GM21447 (cell line): ENCODE measurements around the gene BTNL3.

ENCODE experiments used
- ATAC-seq: cut with Tn5 transposase; IDR thresholded peaks from one replicate; pipeline ENCODE4 v1.9.1; 2021; ENCODE audit not compliant: unreplicated experiment

The BTNL3 gene

DNA sequence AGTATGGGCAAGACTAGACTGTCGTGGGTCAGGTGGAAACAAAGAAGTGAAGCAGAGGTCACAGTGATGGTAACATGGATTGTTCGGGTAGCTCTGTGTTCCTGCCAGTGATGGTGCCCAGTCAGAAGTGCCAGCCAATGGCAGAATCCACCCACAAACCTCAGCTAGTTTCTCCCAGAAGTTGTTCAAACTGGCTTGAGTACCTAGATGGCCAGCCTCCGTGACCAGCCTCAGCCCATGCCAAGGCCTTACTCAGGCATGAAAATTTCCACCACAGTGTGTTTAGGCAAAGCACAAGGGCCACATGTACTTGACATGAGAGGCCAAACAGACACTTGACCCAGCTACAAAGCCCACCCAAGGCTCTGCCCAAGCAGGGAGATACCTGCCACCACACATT is 32.0 kb downstream of the BTNL3 start:
- ATAC-seq: no peak

DNA sequence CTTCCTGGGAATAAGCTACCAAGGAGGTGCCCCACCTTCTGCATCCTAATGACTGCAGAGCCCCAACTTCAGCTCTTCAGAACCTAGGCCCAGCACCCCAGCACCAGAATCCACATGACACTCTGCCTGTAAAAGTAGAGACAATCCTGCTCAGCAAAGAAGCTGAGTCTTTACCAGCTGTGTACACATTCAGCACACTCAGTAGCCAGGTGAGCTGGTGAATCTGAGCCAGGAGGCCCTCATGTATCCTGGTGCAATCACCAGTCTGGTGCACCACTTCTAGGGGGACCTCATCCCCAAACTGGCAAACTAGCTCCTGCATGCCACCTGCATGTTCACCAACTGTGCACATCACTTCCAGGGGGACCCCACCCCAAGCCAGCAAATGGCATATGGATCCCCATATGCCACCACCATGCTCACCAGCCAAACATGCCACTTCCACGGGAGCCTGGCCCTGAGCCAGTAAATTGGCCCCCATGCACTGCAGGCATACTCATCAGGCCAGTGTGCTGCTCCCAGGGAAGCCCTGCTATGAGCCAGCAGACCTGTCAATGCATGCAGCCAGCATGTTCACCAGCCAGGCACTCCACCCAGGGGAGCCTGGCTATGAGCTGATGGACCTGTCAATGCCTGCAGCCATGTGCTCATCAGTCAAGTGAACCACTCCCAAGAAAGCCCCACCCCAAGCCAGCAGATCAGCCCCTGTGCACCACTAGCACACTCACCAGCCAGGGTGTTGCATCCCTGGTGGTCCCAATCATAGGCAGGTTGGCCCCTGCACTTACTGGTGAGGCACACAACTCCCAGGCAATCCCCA is 35.8 kb downstream of the BTNL3 start:
- ATAC-seq: no peak

DNA sequence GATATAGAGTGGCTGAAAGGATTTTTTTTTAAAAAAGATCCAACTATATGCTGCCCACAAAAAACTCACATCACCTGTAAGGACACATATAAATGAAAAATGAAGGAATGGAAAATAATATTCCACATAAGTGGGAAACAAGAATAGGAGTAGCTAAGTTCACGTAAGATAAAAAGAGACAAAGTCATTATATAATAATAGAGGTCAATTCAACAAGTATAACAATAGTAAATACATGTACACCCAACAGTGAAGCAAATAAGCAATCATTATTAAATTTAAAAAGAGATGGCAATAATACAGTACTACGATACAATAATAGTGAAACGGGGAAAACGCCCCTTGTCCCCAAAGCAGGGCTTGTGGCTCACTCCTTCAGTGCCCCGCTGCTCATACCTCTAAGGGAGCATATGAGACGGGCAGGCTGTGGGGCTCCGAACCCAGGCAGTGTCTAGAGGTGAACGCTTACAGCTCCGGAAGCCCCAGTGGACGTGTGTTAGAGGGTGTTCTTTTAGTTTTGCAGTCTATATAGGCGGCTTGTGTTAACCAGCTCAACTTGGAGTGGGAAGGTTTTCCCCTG is 38.9 kb downstream of the BTNL3 start:
- ATAC-seq: no peak

DNA sequence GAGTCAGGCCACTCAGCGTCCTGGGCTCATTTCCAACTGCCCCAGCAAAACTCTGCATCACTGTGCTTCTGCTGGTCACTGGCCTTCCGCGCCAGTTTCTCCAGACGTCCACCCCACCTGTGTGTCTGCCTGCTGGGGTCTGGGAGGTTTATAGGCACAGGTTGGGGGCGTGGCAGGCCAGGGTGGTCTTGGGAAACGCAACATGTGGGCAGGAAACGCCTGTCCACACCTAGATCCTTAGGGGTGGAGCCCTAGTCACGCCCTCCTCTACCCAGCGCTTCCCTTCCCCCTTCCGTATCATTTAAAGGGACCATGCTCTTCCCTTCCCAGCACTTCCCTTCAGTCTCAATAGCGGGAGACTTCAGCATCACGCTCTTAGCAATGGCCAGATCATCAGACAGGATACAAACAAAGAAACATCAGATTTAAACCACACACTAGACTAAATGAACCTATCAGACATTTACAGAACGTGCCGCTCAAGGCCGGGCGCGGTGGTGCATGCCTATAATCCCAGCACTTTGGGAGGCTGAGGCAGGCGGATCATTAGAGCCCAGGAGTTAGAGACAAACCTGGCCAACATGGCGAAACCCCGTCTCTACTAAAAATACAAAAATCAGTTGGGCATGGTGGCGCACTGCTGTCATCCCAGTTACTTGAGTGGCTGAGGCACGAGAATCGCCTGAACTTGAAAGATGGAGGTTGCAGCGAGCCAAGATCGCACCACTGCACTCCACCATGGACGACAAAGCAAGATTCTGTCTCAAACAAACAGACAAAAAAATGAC is 39.6 kb downstream of the BTNL3 start:
- no peak for ATAC-seq

DNA sequence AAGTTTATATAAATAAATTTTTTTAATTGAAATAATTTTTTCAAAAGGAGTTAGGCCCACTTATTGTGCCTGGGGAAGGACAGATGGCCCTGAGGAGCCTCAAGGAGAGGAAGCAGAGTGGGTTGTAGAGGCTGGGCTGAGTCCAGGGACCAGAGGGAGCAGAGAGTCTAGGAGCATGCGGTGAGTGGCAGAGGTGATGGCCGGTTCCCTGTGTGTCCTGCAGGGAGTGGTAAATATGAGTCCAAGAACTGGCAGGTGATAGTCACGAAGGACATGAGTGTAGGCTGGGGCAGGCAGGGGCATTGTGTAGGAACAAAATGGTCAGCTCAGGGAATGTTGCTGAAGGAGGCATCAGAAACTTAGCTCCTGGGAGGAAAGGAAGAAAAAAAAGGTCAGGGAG is 43.1 kb downstream of the BTNL3 start:
- ATAC-seq: no peak

DNA sequence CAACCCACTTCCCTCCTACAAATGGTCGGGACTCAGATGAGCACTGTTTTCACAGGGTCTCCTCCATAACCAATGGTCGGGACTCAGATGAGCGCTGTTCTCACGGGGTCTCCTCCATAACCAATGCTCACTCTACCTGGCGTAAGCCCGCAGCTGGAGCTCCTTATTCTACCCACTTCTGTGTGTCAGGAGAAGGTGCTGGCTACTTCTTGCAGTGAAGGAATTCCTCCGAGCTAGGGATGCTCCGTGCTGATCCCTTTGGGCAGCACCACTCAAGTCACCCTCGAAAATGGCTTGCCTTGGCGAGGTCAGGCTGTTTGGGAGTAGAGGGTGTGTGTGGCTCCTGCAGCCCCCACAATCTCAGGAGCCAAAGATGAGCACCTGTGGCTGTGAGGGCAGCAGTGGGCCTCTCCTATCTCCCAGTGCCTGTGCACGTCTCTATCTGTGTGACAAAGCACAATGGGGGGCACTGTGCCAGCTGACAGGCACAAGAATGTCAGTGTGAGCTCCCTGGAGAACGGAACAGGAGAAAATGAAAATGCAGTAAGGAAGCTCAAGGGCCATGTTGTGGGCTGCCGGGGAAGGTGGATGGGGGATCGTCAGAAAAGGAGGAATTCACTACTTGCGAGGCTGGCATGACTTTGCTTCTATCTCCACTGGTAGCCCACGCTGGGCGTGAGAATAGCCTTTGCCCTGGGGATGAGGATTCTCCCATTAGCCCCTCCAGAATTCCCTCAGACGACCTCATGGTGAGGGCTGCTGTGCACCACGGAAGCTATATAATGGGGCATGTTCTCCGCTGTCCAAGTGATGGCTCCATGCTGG is 47.6 kb downstream of the BTNL3 start:
- ATAC-seq: no peak

DNA sequence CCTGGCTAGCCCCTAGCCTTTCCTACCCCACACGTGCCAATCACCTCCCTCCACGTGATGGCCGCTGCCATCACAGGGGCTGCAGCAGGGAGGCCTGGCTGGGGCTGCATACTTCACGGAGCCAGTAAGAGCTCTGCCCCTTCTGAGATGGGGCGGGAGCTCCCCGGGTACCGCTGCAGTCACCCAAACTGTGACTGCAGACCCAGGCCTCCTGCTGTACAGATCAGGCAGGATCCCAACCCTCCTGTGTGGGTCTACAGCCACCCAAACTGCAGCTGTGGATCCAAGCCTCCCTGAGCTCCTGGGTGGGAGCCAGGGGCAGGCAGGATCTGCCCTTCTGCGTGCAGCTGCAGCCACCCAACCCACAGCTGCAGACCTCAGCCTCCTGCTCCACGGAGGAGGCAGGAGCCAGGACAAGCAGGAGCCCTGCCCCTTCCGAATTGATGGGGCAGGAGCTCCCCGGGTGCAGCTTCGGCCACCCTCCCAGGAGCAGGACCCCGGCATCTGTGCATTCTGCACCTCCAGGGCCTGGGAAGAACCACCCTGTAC is 48.2 kb downstream of the BTNL3 start:
- ATAC-seq: no peak

DNA sequence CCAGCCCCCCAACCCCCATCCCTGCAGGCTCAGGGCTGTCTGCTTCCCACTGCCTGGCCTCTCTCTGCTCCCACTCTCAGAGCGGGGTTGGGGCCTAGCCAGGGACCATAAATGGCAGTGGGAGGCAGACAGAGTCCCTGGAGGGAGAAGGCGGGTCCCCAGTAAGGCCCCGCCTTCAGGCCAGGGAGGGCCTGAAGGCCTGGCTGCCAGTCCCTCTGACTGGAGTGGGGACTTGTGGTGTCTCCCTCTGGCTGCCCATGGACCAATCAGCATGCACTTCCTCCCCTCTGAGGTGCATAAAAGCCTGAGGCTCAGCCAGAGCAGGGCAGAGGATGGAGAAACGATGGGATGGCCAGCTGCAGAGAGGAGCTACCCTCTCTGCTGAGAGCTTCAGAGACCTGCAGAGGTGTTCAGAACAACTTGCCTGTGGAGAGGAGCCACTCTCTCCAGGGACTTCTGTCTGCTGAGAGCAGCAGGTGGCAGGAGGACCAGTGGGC is 48.8 kb downstream of the BTNL3 start:
- ATAC-seq: no peak

DNA sequence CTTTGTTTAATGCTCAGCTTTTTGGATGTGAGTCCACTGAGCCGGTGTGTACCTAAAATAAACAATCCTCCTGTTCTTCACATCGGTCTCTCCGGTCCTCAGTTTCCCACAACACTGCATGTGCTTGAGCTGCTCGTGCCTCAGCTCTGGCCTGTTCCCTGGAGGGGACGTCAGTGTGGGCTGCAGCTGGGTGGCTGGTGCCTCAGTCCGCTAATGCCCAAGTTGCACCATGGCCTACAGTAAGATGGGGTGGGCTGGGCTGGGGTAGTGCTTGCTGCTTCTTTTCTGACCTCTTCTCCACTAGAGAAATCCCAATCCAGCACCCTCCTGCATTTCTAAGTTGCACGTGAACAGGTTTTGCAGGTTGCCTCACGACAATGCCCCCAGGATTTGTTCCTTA is 50.8 kb downstream of the BTNL3 start:
- ATAC-seq: no peak

DNA sequence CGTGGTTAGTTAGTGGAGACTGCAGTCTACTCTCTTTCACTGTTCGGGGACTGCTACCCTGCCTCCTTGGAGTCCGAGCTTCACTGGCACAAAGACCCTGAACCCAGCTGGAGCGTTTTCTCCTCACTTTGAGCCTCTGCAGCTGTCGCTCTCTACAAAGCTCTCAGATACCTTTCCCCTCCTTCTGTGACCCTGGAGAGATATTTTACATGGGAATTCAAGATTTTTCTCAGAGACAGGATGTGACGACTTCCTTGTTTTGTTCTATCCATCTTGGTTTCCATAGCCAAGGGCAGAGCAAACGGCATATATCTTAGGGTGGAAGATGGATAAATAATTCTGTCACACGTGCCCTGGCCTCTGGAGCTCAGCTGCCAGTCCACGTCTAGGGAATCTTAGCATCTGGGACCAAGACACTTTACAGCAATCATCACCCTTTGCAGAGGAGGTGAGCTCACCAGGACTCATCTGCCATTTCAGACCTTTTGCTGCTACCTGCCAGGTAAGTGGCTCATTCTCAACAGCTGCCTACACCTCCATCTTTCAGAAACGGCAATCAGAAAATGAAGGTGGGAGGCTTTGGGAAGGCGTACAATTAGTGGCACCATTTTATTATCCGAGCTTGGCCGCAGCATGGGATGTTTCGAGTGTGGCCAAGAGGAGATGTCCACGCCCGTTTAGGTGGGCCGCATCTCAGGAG is 51.4 kb downstream of the BTNL3 start, which contains the start of gene BTNL9:
Gene BTNL9 (plus strand): TSS at position 336 of the 700 bp plus-strand sequence. CDS start 5,224 bp downstream, outside the sequence.
- no peak for ATAC-seq

DNA sequence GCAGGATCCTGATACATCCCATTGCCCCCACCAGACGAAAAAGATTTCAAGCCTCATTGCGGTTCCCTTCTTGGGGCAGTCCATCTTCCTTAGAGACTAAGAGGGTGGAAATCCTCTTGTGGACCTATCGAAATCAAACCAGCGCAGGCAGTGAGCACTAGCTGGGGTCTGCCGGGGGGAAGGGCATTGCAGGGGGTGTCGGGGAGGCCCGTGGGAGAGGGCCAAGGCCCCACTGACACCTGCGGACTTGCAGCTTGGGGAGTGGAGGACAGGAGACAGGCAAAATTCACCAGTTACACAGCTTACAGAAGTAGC is 51.9 kb downstream of the BTNL3 start:
- ATAC-seq: no peak

DNA sequence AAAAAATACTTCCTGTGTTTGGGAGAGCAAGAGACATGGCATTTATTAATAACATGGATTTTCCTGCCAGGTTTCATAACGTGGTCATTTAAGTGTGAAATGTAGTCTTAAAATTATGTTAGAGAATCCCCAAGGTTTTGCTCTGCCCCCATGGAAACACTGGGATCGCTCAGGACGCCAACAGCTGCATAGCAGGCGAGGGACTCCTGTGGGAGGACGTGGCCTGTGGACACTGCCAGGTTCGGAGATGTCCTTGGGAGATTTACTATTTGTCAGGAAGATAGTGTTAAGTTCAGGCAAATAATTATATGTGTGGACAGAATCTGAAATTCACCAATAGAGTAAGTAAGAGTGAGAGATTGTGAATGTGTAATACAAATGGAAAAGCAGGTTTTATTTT is 52.4 kb downstream of the BTNL3 start:
- ATAC-seq: no peak

DNA sequence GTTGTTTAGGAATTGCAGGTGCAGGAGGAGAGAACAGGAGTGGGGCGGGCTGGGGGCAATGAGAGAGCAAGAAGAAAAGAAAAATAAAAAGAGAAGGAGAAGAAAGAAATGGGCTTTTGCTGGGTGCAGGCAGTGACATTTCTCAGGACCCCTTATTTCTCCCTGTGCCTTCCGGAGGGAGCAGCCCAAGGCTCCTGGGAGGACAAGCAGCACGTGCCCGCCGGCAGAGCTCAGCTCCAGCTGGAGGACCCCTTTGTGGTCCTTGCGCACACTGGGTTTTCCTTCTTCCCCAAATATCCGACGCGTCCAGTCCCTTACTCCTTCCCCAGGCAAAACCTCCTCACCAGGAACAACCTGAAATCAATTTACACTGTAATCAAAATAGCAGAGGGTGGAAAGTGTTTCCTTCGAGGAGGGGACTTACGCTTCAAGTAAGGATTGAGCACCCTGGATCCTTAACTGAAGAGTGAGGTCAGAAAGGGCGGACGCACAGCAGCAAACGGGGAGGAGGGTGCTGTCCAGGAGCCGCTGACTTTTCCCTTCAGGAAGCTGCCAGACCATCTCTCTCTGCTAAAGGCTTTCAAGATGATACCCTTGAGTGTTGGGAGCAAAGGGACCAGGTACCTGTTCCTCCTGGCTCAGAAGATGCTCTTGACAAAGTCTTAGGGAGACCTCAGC is 53.5 kb downstream of the BTNL3 start:
- ATAC-seq: no peak

DNA sequence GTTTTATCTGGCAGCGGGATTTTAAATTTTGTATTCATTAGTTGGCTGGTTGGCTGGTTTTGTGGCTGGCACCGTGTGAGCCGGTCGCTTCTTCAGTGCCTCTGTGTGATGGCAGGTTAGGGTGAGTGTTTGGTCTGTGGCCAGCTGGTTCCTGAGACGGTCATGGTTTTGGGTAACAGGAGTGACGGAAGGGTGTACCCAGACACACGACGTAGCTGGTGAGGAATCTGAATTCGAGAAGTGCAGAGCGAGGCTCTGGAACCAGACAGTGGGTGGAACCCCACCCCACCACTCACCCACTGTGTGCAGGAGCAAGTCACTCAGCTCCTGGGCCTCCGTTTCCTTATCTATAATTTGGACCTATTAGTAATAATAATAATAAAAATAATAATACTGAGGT is 54.1 kb downstream of the BTNL3 start:
- ATAC-seq: no peak

DNA sequence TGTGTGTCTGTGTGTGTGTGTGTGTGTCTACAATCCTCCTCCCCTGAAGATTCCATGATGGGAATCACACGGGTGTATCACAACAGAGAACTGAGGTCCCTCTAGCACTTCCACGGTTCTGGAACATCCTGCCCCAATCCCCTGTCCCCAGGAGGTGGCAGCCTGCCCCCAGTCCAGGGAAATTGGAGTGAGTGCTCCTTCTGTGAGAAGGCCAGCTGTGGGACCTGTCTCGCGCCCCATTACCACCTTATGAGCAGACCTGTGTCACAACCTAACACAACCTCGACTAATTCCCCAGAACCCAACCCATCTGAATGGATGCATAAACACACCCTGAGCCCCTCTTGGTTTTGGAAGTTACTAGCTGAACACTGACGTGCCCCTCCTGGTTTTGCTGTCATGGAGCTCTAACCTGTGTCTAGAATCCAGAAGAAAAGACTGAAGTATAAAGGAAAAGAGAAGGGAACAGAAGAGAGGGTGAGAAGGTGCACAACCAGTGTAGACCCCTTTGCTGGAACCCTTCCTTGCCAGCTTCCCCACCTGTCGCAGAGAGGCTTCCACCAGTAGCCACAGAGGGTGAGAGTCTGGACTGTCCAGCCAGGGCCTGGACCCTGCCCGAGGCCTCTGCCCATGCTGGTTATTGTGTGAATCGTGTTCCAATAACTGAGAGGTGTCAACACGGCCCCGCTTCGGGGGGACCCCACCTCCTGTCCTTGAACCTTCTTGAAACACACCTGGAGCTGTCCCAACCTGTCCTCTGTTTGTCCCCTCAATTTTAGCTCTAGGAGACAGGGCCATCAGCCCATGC is 54.8 kb downstream of the BTNL3 start:
- no peak for ATAC-seq

DNA sequence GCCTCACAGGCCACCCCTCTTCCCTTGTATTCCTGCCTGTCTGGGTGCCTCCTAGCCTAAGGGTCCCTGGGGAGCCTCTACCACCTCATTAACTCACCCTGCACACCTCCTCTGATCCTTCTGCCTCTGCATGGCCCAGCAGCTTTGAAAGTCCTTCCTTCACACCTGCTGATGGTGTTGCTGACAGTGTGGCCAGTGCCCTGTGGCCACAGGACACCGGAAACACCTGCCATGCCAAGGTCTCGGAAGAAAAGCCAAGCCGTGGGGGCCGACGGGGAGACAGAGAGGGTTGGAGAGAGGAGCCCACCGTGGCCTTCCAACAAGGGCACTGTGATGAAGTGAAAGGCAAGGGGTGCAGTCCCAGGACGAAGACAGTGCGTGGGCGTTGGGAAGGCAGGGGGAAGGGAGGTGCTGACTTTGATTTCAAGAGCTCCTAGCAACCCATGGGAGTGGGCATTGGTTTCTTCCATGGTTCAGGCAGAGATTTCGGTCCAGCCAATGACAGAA is 55.5 kb downstream of the BTNL3 start:
- ATAC-seq: no peak

DNA sequence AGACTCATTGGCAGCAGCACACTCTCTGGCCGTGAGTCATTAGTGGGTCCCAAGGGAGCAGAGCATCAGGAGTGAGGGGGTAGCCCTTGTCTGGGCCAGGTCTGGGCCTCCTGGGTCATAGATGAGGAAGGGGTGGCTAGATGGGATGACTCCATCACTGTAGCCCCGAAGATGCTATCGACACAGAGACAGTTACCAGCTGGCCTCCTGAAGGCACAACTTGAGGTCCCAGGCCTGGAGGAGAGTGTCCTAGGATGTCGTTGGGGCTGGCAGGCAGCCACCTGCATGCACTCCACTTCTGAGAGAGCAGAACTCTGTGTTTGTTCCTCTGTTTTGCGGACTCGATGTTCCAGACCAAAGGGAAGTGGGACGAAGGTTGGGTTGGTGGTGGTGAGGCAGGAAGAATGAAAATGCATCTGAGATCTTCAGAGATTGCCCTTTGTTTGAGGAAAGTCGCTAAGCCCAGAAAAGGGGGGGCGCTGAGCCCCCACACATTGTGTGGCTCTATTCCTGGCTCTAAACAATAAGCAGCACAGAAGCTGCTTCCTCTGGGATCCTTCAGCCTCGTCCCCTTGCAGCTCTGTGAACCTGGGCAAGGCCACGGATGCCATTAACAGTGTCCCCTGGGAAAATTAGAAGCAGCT is 56.1 kb downstream of the BTNL3 start:
- ATAC-seq: no peak

DNA sequence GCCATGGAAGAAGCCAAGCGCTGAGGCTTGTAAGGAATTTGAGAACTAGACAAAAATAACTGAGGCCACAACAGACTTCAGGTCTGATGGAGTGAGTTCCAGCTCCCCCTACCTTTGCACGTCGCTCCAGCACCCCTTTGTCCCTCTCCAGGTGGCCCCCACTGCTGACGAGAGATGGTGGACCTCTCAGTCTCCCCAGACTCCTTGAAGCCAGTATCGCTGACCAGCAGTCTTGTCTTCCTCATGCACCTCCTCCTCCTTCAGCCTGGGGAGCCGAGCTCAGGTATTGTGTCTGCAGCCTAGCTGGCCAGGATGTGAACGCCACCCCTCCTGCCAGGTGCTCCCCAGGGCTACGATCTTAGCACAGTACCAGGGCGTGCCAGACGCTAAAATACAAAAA is 56.7 kb downstream of the BTNL3 start:
- ATAC-seq: no peak
